Neural cell (in vitro differentiated cells): Measurements from ENCODE around the gene SLC16A4. TPM values are rescaled to one million over a fixed set of nuclear protein-coding genes. Genes with fewer than 3 reads are reported as not detected.

Experiments used
- H2AFZ ChIP-seq: fragments of 200-600, 300-800 bp; sonication (generic), shearing (Covaris generic); 2 replicates; pipeline ENCODE4 v1.6.0; 2014; ENCODE audit warnings: low read depth, mild to moderate bottlenecking, antibody characterized with exemption, low read length, moderate library complexity
- H3F3A ChIP-seq: fragments of 200-600 bp; shearing (Covaris generic); 2 replicates; pipeline ENCODE4 v1.6.1; 2016; ENCODE audit warnings: mild to moderate bottlenecking, moderate library complexity, mixed read lengths, antibody characterized with exemption, low read length; ENCODE audit not compliant: insufficient read depth, poor library complexity, severe bottlenecking
- H3K27ac ChIP-seq: fragments of 200-600, 300-800 bp; sonication (generic), shearing (Covaris generic); 2 replicates; pipeline ENCODE4 v1.5.1; 2014; ENCODE audit warnings: mild to moderate bottlenecking, low read length, moderate library complexity
- H3K27me3 ChIP-seq: fragments of 300-800, 200-600 bp; sonication (generic), shearing (Covaris generic); 2 replicates; pipeline ENCODE4 v1.6.0; 2014; ENCODE audit warnings: mild to moderate bottlenecking, low read depth, low read length, moderate library complexity; ENCODE audit not compliant: insufficient read depth
- H3K36me3 ChIP-seq: fragments of 300-800, 200-600 bp; sonication (generic), shearing (Covaris generic); 2 replicates; pipeline ENCODE4 v1.5.1; 2014; ENCODE audit warnings: mild to moderate bottlenecking, antibody characterized with exemption, low read length, moderate library complexity; ENCODE audit not compliant: insufficient read depth
- H3K4me2 ChIP-seq: fragments of 300-800, 200-600 bp; sonication (generic), shearing (Covaris generic); 2 replicates; pipeline ENCODE4 v1.6.0; 2014; ENCODE audit warnings: mild to moderate bottlenecking, low read length
- H3K4me3 ChIP-seq: fragments of 300-800, 200-600 bp; sonication (generic), shearing (Covaris generic); 2 replicates; pipeline ENCODE4 v1.5.1; 2014; ENCODE audit warnings: mild to moderate bottlenecking, low read length, moderate library complexity
- H3K79me2 ChIP-seq: fragments of 200-600 bp; shearing (Covaris generic); replicated peaks from 2 replicates; pipeline ENCODE4 v1.6.0; 2014; ENCODE audit warnings: mild to moderate bottlenecking, low read length, moderate library complexity; ENCODE audit not compliant: insufficient read depth
- H3K9ac ChIP-seq: fragments of 300-800, 200-600 bp; sonication (generic), shearing (Covaris generic); 2 replicates; pipeline ENCODE4 v1.6.1; 2016; ENCODE audit warnings: mild to moderate bottlenecking, low read length, mixed read lengths
- H3K9me2 ChIP-seq: fragments of 200-600 bp; shearing (Covaris generic); 2 replicates; pipeline ENCODE4 v1.6.1; 2016; ENCODE audit warnings: mild to moderate bottlenecking, low read length, mixed read lengths; ENCODE audit not compliant: insufficient read depth
- H3K9me3 ChIP-seq: fragments of 200-600, 300-800 bp; sonication (generic), shearing (Covaris generic); 2 replicates; pipeline ENCODE4 v1.6.1; 2016; ENCODE audit warnings: mild to moderate bottlenecking, mixed run types, low read length, moderate library complexity, mixed read lengths
- H4K20me1 ChIP-seq: fragments of 200-600 bp; shearing (Covaris generic); 2 replicates; pipeline ENCODE4 v1.6.1; 2016; ENCODE audit warnings: mild to moderate bottlenecking, mixed run types; ENCODE audit not compliant: insufficient read depth
- CTCF ChIP-seq: fragments of 450-650 bp; IDR thresholded peaks from 2 replicates; pipeline ENCODE4 v1.5.1; 2014; ENCODE audit warnings: antibody characterized with exemption, mild to moderate bottlenecking, moderate library complexity; ENCODE audit not compliant: poor library complexity, severe bottlenecking
- EP300 ChIP-seq: fragments of 450-650 bp; conservative IDR thresholded peaks from 2 replicates; pipeline ENCODE4 v1.6.1; 2014; ENCODE audit warnings: antibody characterized with exemption, mild to moderate bottlenecking, moderate library complexity; ENCODE audit not compliant: poor library complexity, severe bottlenecking
- EZH2 ChIP-seq: fragments of 200-600, 300-800 bp; shearing (Covaris generic), sonication (generic); IDR thresholded peaks from 2 replicates; pipeline ENCODE4 v1.6.1; 2014; ENCODE audit warnings: antibody characterized with exemption, low read length, borderline replicate concordance, mild to moderate bottlenecking; ENCODE audit not compliant: insufficient read depth, poor library complexity, severe bottlenecking
- MXI1 ChIP-seq: fragments of 450-650 bp; conservative IDR thresholded peaks from 2 replicates; pipeline ENCODE4 v1.6.1; 2014; ENCODE audit warnings: antibody characterized with exemption, mild to moderate bottlenecking; ENCODE audit not compliant: poor library complexity, severe bottlenecking
- POLR2AphosphoS5 ChIP-seq: IDR thresholded peaks from 2 replicates; pipeline ENCODE4 v1.6.1; 2012
- RAD21 ChIP-seq: fragments of 450-650 bp; conservative IDR thresholded peaks from 2 replicates; pipeline ENCODE4 v1.6.1; 2014; ENCODE audit warnings: antibody characterized with exemption, mild to moderate bottlenecking, moderate library complexity
- SMC3 ChIP-seq: fragments of 450-650 bp; conservative IDR thresholded peaks from 2 replicates; pipeline ENCODE4 v1.6.1; 2014; ENCODE audit warnings: antibody characterized with exemption, mild to moderate bottlenecking, moderate library complexity; ENCODE audit not compliant: poor library complexity
- TAF1 ChIP-seq: IDR thresholded peaks from 2 replicates; pipeline ENCODE4 v1.6.1; 2012; ENCODE audit warnings: low read depth
- polyA plus RNA-seq: library from polyadenylated mRNA; depleted of rRNA; stranded (reverse); fragments of >200 nt; gene quantifications from 2 replicates; pipeline ENCODE4 v1.2.3, GENCODE V29; 2014
- TF ChIP-seq, protein P1 (sequence below): IDR thresholded peaks from 2 replicates; pipeline ENCODE4 v1.6.1; 2012; ENCODE audit warnings: borderline replicate concordance

The SLC16A4 gene
- polyA plus RNA-seq, 1 donor from 2014 or later = 1.2 TPM

DNA sequence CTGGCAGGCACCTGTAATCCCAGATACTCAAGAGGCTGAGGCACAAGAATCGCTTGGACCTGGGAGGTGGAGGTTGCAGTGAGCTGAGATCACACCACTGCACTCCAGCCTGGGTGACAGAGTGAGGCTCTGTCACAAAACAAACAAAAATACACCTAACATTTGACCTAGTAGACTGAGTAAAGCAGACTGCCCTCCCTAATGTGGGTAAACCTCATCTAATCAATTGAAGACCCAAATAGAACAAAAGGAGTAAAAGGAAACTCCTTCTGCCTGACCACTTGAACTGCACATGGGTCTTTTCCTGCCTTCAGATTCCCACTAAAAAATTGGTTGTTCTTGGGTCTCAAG lies 70.7 kb downstream of the SLC16A4 start:
- no peak overlapping the region for H3K9ac ChIP-seq
- no peak overlapping the region for H3K4me3 ChIP-seq
- H2AFZ ChIP-seq = no peak overlapping the region
- no peaks in the 10 kb centered on the region for H3K27me3 ChIP-seq
- H3K36me3 ChIP-seq = no peaks in the 10 kb centered on the region
- no peak for TF ChIP-seq MXI1
- no peak for TF ChIP-seq RAD21
- no peaks in the 10 kb centered on the region for H4K20me1 ChIP-seq
- no peaks in the 10 kb centered on the region for H3K79me2 ChIP-seq
- no peaks in the 10 kb centered on the region for H3K9me2 ChIP-seq
- no peak overlapping the region for H3K4me2 ChIP-seq
- H3K27ac ChIP-seq = no peak overlapping the region
- no peaks in the 10 kb centered on the region for H3K9me3 ChIP-seq
- H3F3A ChIP-seq = no peaks in the 10 kb centered on the region

DNA sequence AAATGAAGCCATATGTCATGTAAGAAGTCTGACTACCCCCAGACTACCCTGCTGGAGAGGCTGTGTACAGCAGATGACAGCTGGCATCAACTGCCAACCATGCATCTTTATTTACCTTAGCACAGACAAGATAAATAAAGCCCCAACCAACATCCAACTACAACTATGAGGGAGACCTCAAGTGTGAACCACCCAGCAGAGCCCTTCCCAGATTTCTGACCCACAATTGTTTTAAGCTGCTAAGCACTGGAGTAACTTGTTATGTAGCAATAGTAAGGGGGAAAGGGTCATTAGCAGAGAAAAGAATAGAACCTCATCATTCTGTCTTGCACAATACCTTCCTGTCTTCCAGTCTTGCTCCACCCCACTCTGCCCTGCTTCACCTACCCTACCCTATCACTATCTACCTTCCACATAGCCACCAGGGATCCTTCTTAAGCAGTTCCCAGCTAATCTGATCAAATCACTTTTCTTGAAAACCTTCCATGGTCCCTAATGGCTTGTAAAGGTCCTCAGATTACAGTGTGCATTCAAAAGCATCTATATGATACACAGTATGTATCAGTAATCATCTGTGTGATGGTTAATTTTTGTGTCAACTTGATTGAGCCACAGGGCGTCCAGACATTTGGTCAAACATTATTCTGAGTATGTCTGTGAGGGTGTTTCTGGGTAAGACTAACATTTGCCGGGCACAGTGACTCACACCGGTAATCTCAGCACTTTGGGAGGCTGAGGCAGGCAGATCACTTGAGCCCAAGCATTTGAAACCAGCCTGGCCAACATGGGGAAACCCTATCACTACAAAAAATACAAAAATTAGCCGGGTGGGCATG lies 71.3 kb downstream of the SLC16A4 start:
- H3K4me2 ChIP-seq = no peak overlapping the region
- no peaks in the 10 kb centered on the region for H3F3A ChIP-seq
- H3K9me3 ChIP-seq = no peaks in the 10 kb centered on the region
- no peaks in the 10 kb centered on the region for H3K9me2 ChIP-seq
- no peak overlapping the region for H3K9ac ChIP-seq
- H4K20me1 ChIP-seq = no peaks in the 10 kb centered on the region
- no peak overlapping the region for H3K27ac ChIP-seq
- H3K27me3 ChIP-seq = no peaks in the 10 kb centered on the region
- H2AFZ ChIP-seq = no peak overlapping the region
- TF ChIP-seq CTCF (no peak), SMC3 (no peak), EZH2 (no peak), TAF1 (no peak), RAD21 (no peak), EP300 (no peak), MXI1 (no peak), POLR2AphosphoS5 (no peak)
- TF ChIP-seq, protein P1, sequence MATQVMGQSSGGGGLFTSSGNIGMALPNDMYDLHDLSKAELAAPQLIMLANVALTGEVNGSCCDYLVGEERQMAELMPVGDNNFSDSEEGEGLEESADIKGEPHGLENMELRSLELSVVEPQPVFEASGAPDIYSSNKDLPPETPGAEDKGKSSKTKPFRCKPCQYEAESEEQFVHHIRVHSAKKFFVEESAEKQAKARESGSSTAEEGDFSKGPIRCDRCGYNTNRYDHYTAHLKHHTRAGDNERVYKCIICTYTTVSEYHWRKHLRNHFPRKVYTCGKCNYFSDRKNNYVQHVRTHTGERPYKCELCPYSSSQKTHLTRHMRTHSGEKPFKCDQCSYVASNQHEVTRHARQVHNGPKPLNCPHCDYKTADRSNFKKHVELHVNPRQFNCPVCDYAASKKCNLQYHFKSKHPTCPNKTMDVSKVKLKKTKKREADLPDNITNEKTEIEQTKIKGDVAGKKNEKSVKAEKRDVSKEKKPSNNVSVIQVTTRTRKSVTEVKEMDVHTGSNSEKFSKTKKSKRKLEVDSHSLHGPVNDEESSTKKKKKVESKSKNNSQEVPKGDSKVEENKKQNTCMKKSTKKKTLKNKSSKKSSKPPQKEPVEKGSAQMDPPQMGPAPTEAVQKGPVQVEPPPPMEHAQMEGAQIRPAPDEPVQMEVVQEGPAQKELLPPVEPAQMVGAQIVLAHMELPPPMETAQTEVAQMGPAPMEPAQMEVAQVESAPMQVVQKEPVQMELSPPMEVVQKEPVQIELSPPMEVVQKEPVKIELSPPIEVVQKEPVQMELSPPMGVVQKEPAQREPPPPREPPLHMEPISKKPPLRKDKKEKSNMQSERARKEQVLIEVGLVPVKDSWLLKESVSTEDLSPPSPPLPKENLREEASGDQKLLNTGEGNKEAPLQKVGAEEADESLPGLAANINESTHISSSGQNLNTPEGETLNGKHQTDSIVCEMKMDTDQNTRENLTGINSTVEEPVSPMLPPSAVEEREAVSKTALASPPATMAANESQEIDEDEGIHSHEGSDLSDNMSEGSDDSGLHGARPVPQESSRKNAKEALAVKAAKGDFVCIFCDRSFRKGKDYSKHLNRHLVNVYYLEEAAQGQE = no peak
- no peaks in the 10 kb centered on the region for H3K79me2 ChIP-seq
- no peaks in the 10 kb centered on the region for H3K36me3 ChIP-seq
- no peak overlapping the region for H3K4me3 ChIP-seq

DNA sequence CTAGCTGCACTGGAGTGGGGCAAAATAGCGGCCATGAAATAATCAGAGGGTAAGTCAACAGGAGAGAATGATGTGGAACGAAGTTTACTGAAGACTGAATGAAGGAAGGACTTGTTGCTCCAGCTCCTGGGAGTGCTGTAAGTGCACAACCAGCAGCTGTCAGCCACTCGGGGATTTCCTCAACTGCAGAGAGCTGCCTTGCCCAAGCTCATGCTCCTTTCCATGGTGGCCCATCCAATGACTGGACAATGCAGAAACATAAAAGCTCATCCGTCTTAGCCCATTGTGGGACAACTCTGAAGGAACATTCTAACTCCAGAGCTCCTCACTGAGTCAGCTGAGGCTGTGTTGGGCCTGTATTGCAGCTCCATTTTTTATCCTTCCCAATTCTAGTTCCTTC lies 72.8 kb downstream of the SLC16A4 start:
- no peaks in the 10 kb centered on the region for H3F3A ChIP-seq
- H4K20me1 ChIP-seq = no peaks in the 10 kb centered on the region
- no peaks in the 10 kb centered on the region for H3K27me3 ChIP-seq
- no peak overlapping the region for H3K9ac ChIP-seq
- H3K4me3 ChIP-seq = no peak overlapping the region
- no peak overlapping the region for H2AFZ ChIP-seq
- TF ChIP-seq SMC3 (no peak), TAF1 (no peak), CTCF (no peak), EZH2 (no peak), MXI1 (no peak), EP300 (no peak), RAD21 (no peak), POLR2AphosphoS5 (no peak)
- TF ChIP-seq, protein P1 = no peak
- H3K9me3 ChIP-seq = no peaks in the 10 kb centered on the region
- H3K9me2 ChIP-seq = no peaks in the 10 kb centered on the region
- H3K4me2 ChIP-seq = no peak overlapping the region
- no peaks in the 10 kb centered on the region for H3K79me2 ChIP-seq
- H3K36me3 ChIP-seq = no peaks in the 10 kb centered on the region
- H3K27ac ChIP-seq = no peak overlapping the region
